ENCODE measurements around the gene ATRIP.
"Not testable (repeated sequence)": the region's sequence is repeated elsewhere in the genome, so short reads cannot be mapped to it uniquely, and the experiment has no call there.

Gene ATRIP

DNA sequence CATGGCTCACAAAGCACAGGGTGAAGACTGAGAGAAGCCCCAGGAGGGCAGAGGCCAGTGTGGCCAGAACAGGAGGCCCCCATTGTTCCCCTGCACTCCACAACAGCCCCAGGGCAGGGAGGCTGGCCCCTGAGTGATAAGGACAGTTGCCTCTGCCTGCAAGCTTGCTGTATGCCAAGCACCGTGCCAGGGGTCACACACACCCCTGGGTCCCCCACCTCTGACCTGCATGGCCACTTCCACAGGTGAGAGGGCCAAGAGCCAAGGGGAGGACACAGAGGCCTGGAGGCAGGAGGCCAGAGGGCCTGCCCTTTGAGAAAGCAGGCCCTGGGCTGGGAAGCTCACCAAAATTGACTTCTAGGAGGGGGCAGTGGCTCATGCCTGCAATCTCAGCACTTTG is 23.7 kb downstream of the ATRIP start:
- no peak for DNase-seq

DNA sequence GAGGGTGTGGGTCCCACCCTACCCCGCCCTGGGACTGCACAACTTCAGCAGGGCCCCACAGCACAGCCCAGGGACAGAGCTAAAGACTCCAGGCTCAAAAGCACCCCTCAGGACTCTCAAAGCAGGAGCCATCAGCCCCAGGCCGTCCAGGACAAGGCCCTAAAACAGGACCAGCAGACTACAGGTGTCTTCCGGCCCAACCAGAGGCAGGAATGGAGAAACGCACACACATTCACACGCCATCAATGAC is 26.1 kb downstream of the ATRIP start:
- DNase-seq, result no peak

DNA sequence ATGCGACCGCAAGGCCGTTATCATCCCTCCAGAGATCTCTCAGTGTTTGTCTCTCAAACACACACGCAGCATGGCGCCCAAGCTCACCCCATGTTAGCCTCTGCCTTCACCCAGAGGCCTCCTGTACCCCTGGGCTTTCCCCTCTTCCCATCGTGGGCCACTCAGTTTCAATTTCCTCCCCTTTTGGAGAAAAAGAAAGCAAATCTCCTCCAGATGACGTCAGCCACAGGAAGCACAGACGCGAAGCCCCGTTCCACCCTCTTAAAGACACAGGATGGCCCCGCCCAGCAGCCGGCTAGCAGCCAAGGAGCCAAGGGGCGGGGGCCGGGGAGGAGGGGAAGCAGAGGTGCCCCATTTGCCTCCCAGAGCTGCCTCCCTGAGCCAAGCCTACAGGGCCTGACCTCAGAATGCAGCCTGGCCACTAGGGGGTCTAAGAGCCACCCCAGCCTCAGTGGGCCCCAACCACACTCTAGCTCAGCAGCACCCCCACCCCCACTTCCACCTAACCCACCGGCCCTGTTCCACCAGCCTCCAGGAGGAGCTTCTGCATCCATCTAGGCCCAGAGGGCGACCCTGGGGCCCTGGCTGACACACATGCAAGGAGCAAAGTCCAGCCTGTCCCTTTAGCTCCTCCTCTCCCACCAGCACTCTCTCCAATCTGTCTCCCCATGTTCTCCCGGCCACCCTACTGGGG is 26.5 kb downstream of the ATRIP start:
- peak; percentile 98 for DNase-seq

DNA sequence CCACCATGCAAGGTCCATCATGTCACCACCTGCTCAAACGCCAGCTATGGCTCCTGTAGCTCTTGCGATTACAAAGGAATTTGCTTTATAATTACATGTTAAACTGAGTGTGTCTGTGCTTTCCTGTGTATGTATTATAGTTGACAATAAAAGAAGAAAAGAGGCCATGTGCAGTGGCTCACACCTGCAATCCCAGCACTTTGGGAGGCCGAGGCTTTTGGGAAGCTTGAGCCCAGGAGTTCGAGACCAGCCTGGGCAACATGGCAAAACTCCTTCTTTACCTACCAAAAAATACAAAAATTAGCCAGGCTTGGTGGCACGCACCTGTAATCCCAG is 27.0 kb downstream of the ATRIP start:
- DNase-seq, result no peak

DNA sequence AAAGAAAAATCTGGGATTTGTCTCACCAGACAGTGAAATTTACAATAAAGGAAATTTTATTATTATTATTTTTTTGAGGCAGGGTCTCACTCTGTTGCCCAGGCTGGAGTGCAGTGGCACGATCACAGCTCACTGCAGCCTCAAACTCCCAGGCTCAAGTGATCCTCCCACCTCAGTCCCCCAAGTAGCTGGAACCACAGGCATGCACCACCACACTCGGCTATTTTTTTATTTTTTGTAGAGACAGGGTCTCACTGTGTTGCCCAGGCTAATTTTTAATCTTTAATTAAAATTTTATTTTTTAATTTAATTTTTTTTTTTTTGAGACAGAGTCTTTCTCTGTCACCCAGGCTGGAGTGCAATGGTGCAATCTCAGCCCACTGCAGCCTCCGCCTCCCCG is 27.5 kb downstream of the ATRIP start:
- DNase-seq, result not testable (repeated sequence)

DNA sequence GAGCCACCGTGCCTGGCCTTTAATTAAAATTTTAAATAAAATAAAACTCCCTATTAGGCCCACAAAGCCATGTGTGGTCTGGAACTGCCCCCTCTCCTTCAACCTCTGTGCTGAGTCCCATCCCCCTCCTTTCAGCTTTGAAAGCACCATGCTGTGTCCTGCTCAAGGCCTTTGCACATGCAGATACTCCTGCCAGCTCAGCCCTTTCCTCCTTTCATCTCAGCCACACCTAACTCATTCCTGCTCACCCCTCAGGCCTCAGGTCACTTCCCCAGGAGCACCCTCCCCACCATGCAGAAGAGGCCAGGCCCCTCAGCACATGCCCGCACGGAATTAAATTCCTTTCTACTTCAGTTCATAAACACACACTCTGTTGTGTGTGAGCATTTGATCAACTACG is 28.1 kb downstream of the ATRIP start:
- DNase-seq, result no peak

DNA sequence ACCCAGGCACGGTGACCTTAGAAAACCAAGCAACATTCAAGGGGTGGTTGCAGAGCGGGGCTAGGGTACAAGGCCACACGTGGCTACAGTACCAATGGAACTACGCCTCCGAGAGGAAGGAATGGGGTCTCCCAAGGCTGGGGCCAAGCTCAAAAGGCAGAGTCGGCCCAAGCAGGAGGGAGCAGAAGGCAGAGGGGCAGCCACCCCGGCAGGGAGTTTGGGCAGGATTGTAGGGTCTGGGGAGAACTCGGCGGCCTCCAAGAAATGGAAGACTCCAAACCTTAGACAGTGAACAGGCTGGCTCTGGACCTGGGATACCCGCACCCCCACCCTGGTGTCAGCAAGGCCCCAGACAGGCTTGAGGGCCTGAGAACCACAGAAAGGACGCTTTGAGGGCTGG is 28.7 kb downstream of the ATRIP start:
- no peak for DNase-seq

DNA sequence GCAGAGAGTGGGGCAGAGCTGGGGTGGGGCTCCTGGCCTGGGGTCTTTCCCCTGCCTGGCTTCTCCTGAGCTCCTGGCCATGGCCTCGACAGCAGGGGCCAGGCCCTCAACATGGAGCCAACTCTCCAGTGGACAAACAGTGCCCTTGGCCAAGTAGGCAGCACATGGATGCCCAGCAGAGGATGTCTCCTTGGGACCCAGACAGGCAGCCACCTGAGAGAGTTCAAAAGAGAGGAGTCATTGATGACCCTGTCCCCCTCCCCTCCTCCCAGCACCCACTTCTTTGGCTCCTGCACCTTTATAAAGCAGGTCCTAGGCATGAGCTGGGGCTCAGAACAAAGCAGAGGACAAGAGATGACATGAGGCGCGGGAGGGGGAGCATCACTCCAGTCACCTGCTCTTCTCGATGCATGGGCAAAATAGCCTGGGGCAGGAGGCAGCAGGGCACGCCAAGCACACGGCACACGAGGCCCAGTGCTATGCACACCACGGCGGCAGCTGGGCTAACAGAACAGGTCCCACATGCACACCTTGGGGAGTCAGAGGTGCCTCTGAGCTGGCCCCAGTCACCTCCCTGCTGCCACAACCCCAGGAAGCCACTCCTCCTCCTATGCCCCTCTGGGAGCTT is 30.0 kb downstream of the ATRIP start:
- no peak for DNase-seq

DNA sequence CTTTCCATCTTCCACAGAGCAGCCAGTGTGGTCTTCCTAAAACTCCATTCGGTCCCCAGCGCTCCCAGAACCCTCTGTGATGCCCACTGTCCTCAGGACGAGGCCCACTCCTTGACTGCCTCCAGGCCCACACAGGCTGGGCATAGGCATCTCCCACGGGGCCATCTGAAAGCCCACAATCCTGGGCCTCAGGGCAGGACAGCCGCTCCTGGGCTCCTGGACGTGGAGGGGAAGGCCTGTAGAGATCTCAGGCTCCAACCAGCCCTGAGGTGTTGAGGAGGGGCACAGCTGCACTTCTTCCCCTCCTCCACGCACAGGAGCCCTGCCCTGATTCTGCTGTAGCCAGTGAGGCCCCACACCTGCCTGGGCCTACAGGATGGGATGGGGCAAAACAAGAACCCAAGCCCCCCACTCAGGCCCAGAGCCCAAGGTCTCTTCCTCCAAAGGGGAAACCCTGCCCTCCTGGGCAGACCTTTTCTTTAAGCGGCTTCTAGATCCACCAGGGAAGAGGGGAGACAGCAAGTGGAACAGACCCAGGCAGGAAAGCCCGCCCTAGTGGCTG is 31.5 kb downstream of the ATRIP start:
- DNase-seq, result no peak

DNA sequence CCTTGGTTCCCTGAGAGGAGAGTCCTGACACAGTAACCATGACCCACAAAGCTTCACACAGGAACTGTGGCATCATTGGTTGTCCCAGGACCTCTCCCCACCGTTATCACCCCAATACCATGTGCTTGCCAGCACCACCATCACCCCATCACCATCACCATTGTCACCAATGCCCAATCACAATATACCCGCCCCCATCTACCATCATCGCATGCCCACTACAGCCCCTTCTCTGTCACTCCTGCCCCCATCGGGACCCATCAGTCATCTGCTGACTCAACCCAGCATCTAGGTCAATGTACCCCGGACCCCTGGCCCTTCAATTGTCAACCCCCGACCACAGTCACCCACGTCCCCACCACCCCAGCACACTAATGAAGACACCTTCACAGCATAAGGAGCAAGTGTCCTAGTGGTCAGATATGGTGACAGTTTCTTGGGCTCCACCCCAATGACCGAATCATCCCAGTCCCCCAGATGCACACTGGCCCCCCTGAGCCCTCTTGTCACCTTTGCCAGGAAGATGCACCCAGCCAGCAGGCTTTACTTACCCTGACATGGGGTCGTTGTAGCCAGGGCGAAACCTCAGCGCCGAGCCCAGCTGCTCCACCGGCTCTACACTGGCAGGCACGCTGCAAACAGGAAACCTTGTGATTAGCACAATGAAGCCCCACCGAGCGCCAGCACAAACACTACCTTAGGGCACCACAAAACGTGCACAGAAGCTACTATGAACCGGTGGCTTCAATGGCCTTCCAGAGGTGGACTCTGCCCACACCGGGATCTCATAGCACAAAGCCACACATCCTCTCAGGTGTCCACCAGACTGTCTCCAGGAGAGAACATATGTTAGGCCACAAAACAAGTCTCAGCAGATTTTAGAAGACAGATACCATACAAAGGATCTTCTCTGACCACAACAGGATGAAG is 32.4 kb downstream of the ATRIP start:
- peak; percentile 61 for DNase-seq

DNA sequence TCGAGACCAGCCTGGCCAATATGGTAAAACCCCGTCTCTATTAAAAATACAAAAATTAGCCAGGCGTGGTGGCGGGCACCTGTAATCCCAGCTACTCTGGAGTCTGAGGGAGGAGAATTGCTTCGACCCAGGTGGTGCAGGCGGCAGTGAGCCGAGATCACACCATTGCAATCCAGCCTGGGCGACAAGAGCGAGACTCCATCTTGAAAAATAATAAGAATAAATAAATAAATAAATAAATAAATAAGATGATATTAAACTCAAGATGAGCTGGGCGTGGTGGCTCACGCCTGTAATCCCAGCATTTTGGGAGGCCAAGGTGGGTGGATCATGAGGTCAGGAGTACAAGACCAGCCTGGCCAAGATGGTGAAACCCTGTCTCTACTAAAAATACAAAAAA is 34.4 kb downstream of the ATRIP start:
- not testable (repeated sequence) for DNase-seq

DNA sequence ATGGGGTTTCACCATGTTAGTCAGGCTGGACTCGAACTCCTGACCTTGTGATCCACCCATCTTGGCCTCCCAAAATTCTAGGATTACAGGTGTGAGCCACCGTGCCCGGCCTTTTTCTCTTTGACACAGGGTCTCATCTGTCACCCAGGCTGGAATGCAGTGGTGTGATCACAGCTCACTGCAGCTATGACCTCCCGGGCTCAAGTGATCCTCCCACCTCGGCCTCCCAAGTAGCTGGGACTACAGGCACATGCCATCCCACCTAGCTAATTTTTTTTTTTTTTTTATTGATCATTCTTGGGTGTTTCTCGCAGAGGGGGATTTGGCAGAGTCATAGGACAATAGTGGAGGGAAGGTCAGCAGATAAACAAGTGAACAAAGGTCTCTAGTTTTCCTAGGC is 36.3 kb downstream of the ATRIP start:
- DNase-seq, result not testable (repeated sequence)

DNA sequence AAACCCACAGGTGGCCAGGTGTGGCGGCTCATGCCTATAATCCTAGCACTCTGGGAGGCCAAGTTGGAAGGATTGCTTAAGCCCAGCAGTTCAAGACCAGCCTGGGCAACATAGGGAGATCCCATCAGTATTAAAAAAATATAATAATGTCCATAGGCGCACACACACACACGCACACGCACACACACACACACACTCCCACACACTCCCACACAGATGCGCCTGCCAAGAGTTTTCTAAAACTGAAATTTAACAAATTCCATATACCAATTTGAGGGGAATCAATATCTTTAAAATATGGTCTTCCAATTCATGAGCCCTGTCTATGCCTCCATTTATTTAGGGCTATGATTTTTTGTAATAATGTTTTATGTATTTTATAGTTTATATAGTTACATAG is 40.4 kb downstream of the ATRIP start:
- no peak for DNase-seq

DNA sequence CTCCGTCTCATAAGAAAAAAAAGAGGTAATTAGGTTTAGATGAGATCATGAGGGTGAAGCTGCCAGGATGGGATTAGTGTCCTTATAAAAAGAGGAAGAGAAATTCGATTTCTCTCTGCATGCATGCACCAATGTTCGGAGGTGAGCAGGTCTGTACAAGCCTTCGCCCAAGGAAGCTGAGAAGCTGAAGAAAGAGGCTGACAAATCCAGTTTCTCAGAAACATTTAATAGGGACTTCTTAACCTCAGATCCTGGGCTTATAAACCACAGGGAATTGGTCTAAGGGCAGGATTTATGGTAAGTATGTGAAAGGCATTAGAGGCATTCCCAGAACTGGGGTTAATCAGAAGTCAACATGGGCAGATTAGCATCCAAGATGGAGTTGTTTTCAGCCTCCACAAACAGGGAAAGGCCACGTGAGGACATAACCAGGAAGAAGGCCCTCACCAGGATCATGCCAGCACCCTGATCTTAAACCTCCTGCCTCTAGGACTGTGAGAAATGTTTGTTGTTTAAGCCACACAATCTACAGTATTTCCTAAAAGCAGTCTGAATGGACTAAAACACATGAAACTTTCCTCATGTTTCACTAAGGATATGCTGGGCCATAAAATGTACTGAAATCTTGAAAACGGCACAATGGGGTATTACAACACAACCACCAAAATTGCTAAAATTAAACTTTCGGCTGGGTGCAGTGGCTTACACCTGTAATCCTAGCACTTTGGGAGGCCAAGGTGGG is 46.1 kb downstream of the ATRIP start:
- no peak for DNase-seq

DNA sequence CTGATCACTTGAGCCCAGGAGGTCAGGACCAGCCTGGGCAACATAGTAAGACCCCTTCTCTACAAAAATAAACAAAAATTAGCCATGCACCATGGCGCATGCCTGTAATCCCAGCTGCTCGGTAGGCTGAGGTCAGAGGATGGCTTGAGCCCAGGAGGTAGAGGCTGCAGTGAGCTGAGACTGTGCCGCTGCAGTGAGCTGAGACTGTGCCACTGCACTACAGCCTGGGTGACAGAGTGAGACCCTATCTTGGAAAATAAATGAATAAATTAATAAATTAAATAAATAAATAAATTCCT is 46.6 kb downstream of the ATRIP start:
- DNase-seq, result no peak

DNA sequence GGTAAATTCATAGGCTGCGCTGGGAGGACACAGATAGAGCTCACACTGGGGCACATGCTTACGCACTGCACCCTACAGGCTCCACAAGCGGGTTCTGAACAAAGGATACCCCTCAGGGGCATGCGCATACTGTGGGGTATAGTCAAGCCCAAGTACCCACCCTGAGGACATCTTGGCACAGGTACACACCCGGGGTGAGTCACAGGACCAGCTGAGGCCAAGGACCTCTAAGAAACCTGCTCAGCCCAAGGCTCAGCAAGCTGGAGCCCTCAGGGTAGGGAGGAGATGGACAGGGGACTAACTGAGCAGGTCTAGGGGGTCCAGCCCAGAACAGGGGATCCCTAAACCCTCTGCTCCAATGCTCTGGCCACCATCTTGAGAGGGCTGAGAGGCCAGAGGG is 54.1 kb downstream of the ATRIP start:
- DNase-seq, result no peak

DNA sequence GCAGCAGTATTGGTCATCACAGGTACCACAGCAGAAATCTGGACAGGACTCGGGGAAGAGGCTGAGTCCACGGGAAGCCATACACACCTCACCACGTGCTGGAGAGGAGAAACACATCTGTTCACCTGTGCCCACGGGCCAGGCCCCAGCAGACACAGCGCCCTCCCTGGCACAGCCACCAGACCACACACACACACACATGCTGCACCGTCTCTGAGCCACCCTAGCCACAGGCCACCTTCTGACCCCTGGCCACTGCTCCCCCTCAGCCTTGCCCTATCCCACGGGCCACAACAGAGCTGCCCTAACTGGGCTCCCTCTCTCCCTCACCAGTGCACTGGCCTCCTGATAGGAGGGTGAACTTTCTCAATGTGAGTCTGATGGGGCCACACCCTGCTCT is 54.7 kb downstream of the ATRIP start:
- no peak for DNase-seq

DNA sequence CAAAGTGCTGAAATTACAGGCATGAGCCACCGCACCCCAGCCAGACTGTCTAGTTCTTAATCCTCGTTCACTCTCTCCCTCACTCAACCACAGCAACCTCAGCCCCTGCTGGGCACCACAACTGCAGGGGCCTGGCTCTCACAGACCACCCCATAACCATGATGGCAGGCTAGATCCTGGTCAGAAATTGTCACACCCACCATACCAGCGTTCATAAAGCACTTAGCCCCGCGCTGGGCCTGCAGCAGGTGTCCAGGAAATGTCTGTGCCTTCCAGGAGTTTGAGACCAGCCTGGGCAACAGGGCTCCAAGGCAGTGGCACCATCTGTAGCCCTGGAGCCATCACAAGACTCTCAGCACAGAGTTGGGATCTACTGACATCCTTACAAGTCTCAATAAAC is 55.6 kb downstream of the ATRIP start:
- DNase-seq, result no peak

DNA sequence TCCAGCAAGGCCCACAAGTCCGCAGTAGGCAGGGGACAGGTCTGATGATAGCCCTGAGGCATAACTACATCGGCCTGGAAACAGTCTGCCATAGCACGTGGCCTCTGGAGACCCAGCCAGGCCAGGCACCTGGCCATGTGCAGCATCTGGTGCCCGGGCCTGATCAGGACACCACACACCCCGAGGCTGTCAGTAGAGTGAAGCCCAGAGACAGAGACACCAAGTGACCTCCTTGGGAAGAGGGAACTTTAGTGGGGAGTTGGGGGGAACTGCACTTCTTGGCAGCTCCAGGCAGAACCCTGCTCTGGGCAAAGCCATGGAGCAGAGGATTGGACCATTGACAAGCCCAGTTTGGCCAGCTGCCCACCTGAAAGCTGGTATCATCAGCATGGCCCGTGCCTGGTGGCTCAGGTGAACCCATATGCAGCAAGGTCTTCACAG is 56.2 kb downstream of the ATRIP start:
- DNase-seq, result no peak

DNA sequence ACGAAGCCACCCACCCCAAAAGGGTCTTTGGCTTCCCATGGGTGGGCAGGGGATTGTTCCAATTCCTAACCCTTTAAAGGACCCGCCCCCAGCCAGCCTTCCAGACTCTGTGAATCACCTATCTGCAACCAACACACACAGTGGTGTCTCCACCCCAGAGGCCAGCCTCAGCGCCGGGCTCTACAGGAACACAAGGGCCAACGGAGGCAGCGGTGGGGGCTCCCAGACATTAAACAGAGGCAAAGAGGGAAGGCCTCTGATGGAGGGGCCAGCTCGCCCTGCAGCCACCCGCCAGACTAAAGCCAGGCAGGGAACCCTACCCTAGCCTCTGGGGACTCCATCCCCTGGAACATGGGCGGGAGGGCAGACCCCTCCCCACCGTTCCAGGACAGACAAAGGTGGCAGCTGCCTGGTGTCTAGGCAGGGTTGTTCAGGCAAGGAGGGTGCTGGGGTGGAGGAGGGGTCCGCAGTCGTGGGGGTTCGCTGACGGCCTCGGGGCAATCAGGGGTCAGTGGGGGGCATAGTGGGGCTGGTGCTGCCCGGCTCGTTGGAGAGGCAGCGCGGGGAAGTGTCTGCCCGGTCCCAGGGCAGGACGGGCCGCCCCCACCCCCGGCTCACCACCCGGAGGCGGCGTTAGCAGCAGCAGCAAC is 57.0 kb downstream of the ATRIP start:
- peak; percentile 32 for DNase-seq

DNA sequence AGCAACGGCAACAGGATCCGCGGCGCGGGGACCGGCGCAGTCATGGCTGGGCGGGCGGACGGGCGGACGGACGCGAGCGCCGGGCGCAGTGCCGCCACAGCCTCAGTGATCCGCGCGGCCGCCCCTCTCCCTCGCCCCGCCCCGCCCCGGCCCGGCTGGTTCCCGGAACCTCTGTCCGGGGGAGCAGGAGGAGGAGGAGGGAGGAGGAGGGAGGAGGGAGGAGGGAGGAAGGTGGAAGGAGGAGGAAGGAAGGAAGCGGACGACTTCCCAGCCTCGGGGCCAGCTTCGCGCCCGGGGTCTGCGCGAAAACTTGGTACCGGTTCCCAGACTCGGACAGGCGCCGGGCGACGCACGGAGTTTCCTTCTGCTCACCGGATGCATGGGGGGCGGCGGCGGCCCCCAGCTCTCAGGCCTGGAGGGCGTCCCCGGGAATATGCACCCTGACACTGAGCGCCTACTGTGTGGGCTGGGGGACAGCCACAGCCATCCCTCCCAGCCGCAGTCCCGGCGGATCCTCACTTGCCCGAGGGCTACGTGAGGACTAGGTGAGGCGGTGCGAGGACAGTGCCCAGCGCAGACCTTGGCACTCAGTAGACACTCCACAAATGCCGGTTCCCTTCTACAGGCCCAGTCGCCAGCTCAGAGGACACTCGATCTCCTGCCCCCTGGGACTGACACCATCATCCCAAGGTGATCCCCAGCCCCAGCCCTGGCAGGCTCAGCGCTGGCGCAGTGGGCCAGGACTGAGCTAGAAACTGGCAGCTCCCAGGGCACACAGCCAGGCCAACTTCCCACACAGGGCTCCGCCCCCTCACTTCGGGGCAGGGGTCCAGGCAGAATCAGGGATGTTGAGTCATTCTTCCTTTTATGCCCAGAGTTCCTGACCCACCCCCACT is 57.8 kb downstream of the ATRIP start, which contains the start of gene SHISA5:
TSS of gene SHISA5 (minus strand) at position 124 of the 896 bp plus-strand sequence. CDS start at position 44, 80 bp downstream.
- DNase-seq, result peak; percentile 68

DNA sequence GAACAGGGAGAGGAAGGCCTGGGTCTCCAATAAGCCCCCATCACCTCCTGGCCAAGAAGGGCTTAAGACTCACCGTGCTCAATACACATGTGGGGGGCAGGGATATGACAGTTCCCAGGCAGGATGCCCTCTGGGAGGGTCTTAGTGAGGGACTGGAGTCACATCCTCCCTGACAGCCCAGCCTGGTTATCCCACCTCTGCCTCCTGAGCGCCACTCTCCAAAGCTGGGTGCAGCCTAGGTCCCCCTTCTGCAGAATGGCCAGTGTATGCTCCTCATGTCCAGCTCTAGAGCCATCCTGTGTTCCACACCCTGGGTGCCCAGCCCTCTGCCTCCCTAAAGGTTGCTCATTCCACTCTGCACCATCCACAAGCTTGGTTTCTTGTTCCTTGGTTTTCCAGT is 58.6 kb downstream of the ATRIP start:
- no peak for DNase-seq
